Stomach (tissue), 9 donors: ENCODE data around the gene EIPR1. TPM values are rescaled to one million over a fixed set of nuclear protein-coding genes. Genes with fewer than 3 reads are reported as not detected.

Source experiments
- DNase-seq, 2 donors: peaks; one replicate each; pipeline versions ENCODE4 v3.0.0 to v3.0.0-alpha.2; 2013 to 2019
- H3K27ac ChIP-seq, 5 donors: fragments of 200-600 bp in 4 of 5; sonication (generic) in 4 of 5; one replicate each; pipeline ENCODE4 v1.5.1; 2013 to 2019; ENCODE audit warnings: mild to moderate bottlenecking in 1 of 5, moderate library complexity in 1 of 5
- H3K27me3 ChIP-seq, 3 donors: fragments of 200-600 bp; sonication (generic); one replicate each; pipeline ENCODE4 v1.5.1; 2017 to 2019; ENCODE audit warnings: mixed run types in 1 of 3
- H3K36me3 ChIP-seq, 4 donors: fragments of 200-600 bp; sonication (generic); 1 replicate in 3 of 4; 2 replicates in 1 of 4; pipeline ENCODE4 v1.5.1; 2016 to 2019
- H3K4me1 ChIP-seq, 4 donors: fragments of 200-600 bp; sonication (generic); one replicate each; pipeline ENCODE4 v1.5.1; 2016 to 2019
- H3K4me3 ChIP-seq, 4 donors: fragments of 200-600 bp; sonication (generic) in 3 of 4; one replicate each; pipeline ENCODE4 v1.5.1; 2016 to 2019; ENCODE audit warnings: mild to moderate bottlenecking in 1 of 4
- H3K9me3 ChIP-seq, 4 donors: fragments of 200-600 bp; sonication (generic); one replicate each; pipeline ENCODE4 v1.5.1; 2016 to 2019
- EP300 ChIP-seq: sonication (generic); formaldehyde crosslinking; IDR thresholded peaks from one replicate; pipeline ENCODE4 v1.6.1; 2017; ENCODE audit warnings: antibody characterized with exemption
- POLR2A ChIP-seq, 4 donors: fragments of 450-650 bp; IDR thresholded peaks; one replicate each; pipeline ENCODE4 v1.6.1; 2016; ENCODE audit warnings: antibody characterized with exemption in 4 of 4, control low read depth in 2 of 4, mild to moderate bottlenecking in 1 of 4, moderate library complexity in 1 of 4
- POLR2AphosphoS5 ChIP-seq, 3 donors: sonication (generic); formaldehyde crosslinking; IDR thresholded peaks; one replicate each; pipeline ENCODE4 v1.6.1; 2016; ENCODE audit warnings: antibody characterized with exemption in 3 of 3
- WGBS, 5 donors: extraction: QIAGEN DNeasy Blood & Tissue Kit in 3 of 5; methylation state at CpG; one replicate each; pipeline versions ENCODE4 v1.1.5 to v1.1.7; 2013 to 2018; 5-methylcytosine and 5-hydroxymethylcytosine counted together
- intact Hi-C: fragments of 100-400 bp; cut with DNase I; formaldehyde crosslinking; loops from one replicate; pipeline ENCODE4 v1.15.1; 2023; ENCODE audit warnings: low total_unique reads
- polyA plus RNA-seq, 3 donors: library from polyadenylated mRNA; stranded (reverse); fragments of 200-250 nt; gene quantifications; one replicate each; pipeline ENCODE4 v1.2.3, GENCODE V29; 2013
- total RNA-seq, 5 donors: library from RNA; depleted of rRNA; stranded (reverse); fragments of >200 nt; gene quantifications; one replicate each; pipeline versions ENCODE4 v1.1.0 to v1.2.3, GENCODE V29; 2014 to 2016
- TF ChIP-seq, protein P1 (sequence below), 7 experiments: fragments of 450-650 bp in 4 of 7; fragments of 200-600 bp in 3 of 7; sonication (generic) in 3 of 7; IDR thresholded peaks; one replicate each; pipeline ENCODE4 v1.5.1; 2016 to 2019; ENCODE audit warnings: antibody characterized with exemption in 7 of 7, control low read depth in 2 of 7, mild to moderate bottlenecking in 1 of 7
- donor health status: healthy with polysubstance abuse.
- donor health status: Bipolar disorder and iron deficiency.
- donor health status: healthy.

Gene EIPR1
- total and polyA plus RNA-seq, 8 donors, result 1.2 to 39.4 (median 12.7) TPM

- H3K4me3 ChIP-seq, result no peak overlapping the region
- peaks cover 0 to 5% (median 2%) of the 10 kb centered on the region in 4 donors for H3K4me1 ChIP-seq
- H3K9me3 ChIP-seq, result no peaks in the 10 kb centered on the region
- intact Hi-C loops, result no loop called here
- no peak overlapping the region for H3K27ac ChIP-seq
- peaks cover 0 to 9% (median 4%) of the 10 kb centered on the region in 4 donors for H3K36me3 ChIP-seq
- TF ChIP-seq POLR2AphosphoS5 (IDR thresholded peaks at IDR 0.05) (no peak), EP300 (no peak), POLR2A (IDR thresholded peaks at IDR 0.05) (no peak)
- TF ChIP-seq, protein P1, sequence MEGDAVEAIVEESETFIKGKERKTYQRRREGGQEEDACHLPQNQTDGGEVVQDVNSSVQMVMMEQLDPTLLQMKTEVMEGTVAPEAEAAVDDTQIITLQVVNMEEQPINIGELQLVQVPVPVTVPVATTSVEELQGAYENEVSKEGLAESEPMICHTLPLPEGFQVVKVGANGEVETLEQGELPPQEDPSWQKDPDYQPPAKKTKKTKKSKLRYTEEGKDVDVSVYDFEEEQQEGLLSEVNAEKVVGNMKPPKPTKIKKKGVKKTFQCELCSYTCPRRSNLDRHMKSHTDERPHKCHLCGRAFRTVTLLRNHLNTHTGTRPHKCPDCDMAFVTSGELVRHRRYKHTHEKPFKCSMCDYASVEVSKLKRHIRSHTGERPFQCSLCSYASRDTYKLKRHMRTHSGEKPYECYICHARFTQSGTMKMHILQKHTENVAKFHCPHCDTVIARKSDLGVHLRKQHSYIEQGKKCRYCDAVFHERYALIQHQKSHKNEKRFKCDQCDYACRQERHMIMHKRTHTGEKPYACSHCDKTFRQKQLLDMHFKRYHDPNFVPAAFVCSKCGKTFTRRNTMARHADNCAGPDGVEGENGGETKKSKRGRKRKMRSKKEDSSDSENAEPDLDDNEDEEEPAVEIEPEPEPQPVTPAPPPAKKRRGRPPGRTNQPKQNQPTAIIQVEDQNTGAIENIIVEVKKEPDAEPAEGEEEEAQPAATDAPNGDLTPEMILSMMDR (IDR thresholded peaks at IDR 0.05), result no peak
- WGBS, 5 donors, result 92 to 94% (median 93%) methylated on average over 7 of the region's 7 CpGs
- no peaks in the 10 kb centered on the region for H3K27me3 ChIP-seq
- DNase-seq, result no peak
Observed at GRCh38 chr2:3298191-3298590, 79.4 kb downstream of the EIPR1 start.

GRCh38 chr2:3297523-3297922 is 80.1 kb downstream of the EIPR1 start:
- TF ChIP-seq, protein P1 (IDR thresholded peaks at IDR 0.05), result no peak
- no peak for TF ChIP-seq POLR2AphosphoS5 (IDR thresholded peaks at IDR 0.05)
- TF ChIP-seq POLR2A (IDR thresholded peaks at IDR 0.05), result no peak
- TF ChIP-seq EP300, result no peak

DNA sequence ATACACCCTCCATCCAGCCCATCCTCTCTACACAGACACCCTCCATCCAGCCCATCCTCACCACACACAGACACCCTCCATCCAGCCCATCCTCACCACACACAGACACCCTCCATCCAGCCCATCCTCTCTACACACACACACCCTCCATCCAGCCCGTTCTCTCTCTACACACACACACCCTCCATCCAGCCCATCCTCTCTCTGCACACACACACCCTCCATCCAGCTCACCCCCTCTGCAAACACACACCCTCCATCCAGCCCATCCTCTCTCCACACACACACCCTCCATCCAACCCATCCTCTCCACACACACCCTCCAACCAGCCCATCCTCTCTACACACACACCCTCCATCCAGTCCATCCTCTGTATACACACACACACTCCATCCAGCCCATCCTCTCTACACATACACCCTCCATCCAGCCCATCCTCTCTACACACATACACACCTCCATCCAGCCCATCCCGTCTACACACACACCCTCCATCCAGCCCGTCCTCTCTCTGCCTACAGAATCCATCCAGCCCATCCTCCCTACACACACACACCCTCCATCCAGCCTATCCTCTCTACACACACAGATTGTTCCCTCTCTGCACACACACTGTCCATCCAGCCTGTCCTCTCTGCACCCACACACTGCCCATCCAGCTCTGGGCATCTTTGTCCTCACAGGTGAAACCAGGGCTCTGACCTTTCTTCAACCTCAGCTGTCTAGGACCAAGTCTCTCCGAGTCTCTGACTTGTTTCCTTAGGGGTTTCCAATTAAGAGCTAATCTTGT is 81.2 kb downstream of the EIPR1 start:
- DNase-seq, result peak in 1 of 2 donors; percentile 10
- Histone ChIP-seq H3K4me3 (no peak overlapping the region), H3K36me3 (peaks cover 0 to 5% (median 0%) of the 10 kb centered on the region in 4 donors), H3K27me3 (no peaks in the 10 kb centered on the region), H3K27ac (no peak overlapping the region), H3K4me1 (no peaks in the 10 kb centered on the region), H3K9me3 (no peaks in the 10 kb centered on the region)
- 79 to 87% (median 86%) methylated on average over 4 of the region's 4 CpGs for WGBS, 5 donors
- TF ChIP-seq, protein P1 (IDR thresholded peaks at IDR 0.05), result no peak
- TF ChIP-seq POLR2A (IDR thresholded peaks at IDR 0.05), result no peak
- no peak for TF ChIP-seq POLR2AphosphoS5 (IDR thresholded peaks at IDR 0.05)
- TF ChIP-seq EP300, result no peak
- intact Hi-C loops, result no loop called here

More at GRCh38 chr2:3297523-3297922, 80.1 kb downstream of the EIPR1 start:
- no peaks in the 10 kb centered on the region for H3K9me3 ChIP-seq
- no peaks in the 10 kb centered on the region for H3K4me1 ChIP-seq
- intact Hi-C loops, result no loop called here
- 95 to 98% (median 97%) methylated on average over 6 of the region's 6 CpGs for WGBS, 5 donors
- DNase-seq, result peak in 1 of 2 donors; percentile 2
- peaks cover 0 to 7% (median 4%) of the 10 kb centered on the region in 4 donors for H3K36me3 ChIP-seq
- no peaks in the 10 kb centered on the region for H3K27me3 ChIP-seq
- H3K4me3 ChIP-seq, result no peak overlapping the region
- H3K27ac ChIP-seq, result no peak overlapping the region

DNA sequence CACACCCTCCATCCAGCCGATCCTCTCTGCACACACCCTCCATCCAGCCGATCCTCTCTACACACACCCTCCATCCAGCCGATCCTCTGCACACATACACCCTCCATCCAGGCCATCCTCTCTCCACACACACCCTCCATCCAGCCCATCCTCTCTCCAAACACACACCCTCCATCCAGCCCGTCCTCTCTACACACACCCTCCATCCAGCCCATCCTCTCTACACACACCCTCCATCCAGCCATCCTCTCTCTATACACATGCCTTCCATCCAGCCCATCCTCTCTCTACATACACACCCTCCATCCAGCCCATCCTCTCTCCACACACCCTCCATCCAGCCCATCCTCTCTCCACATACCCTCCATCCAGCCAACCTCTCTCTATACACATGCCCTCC is 83.1 kb downstream of the EIPR1 start:
- Histone ChIP-seq H3K9me3 (no peaks in the 10 kb centered on the region), H3K27ac (no peak overlapping the region), H3K4me3 (no peak overlapping the region), H3K36me3 (no peaks in the 10 kb centered on the region), H3K4me1 (no peaks in the 10 kb centered on the region), H3K27me3 (no peaks in the 10 kb centered on the region)
- WGBS, 5 donors, result 54 to 62% (median 56%) methylated on average over 4 of the region's 4 CpGs
- peak in 1 of 2 donors; percentile 9 for DNase-seq
- TF ChIP-seq, protein P1 (IDR thresholded peaks at IDR 0.05), result no peak
- TF ChIP-seq POLR2A (IDR thresholded peaks at IDR 0.05) (no peak), EP300 (no peak), POLR2AphosphoS5 (IDR thresholded peaks at IDR 0.05) (no peak)
- intact Hi-C loops, result no loop called here
